ENCODE results near the gene YWHAQ.
"Not testable (repeated sequence)": the region's sequence is repeated elsewhere in the genome, so short reads cannot be mapped to it uniquely, and the experiment has no call there.

Gene YWHAQ

GRCh38 chr2:9630117-9630735, 571 bp downstream of the YWHAQ start:
- DNase-seq, result peak; percentile 83

- no peak for DNase-seq
These were observed 1.3 kb downstream of the YWHAQ start for GRCh38 chr2:9629222-9630116.

GRCh38 chr2:9627310-9627709, 3.5 kb downstream of the YWHAQ start:
- no peak for DNase-seq

GRCh38 chr2:9623151-9623550, 7.6 kb downstream of the YWHAQ start:
- no peak for DNase-seq

GRCh38 chr2:9621655-9622054, 9.1 kb downstream of the YWHAQ start:
- DNase-seq, result not testable (repeated sequence)

GRCh38 chr2:9618410-9618809, 12.4 kb downstream of the YWHAQ start:
- no peak for DNase-seq

- no peak for DNase-seq
These were observed 13.0 kb downstream of the YWHAQ start for GRCh38 chr2:9617749-9618148.

GRCh38 chr2:9617296-9617695, 13.5 kb downstream of the YWHAQ start:
- no peak for DNase-seq

- DNase-seq, result no peak
These were observed 16.2 kb downstream of the YWHAQ start for GRCh38 chr2:9614562-9614961.

- DNase-seq, result no peak
These were observed 17.5 kb downstream of the YWHAQ start for GRCh38 chr2:9613291-9613690.

- DNase-seq, result not testable (repeated sequence)
These were observed 19.3 kb downstream of the YWHAQ start for GRCh38 chr2:9611549-9611912.

GRCh38 chr2:9610781-9611548, 19.8 kb downstream of the YWHAQ start:
- no peak for DNase-seq

- not testable (repeated sequence) for DNase-seq
These were observed 22.3 kb downstream of the YWHAQ start for GRCh38 chr2:9608491-9608890.

GRCh38 chr2:9602412-9602811, 28.4 kb downstream of the YWHAQ start:
- DNase-seq, result no peak

GRCh38 chr2:9601397-9601796, 29.4 kb downstream of the YWHAQ start:
- no peak for DNase-seq

- DNase-seq, result no peak
These were observed 31.4 kb downstream of the YWHAQ start for GRCh38 chr2:9599430-9599829.

- DNase-seq, result no peak
These were observed 34.0 kb downstream of the YWHAQ start for GRCh38 chr2:9596621-9597311.

GRCh38 chr2:9595746-9596145, 35.1 kb downstream of the YWHAQ start:
- DNase-seq, result no peak

- DNase-seq, result not testable (repeated sequence)
These were observed 35.5 kb downstream of the YWHAQ start for GRCh38 chr2:9595256-9595655.

GRCh38 chr2:9594366-9595054, 36.3 kb downstream of the YWHAQ start:
- DNase-seq, result no peak

GRCh38 chr2:9593925-9594324, 36.9 kb downstream of the YWHAQ start:
- no peak for DNase-seq

GRCh38 chr2:9592699-9593098, 38.1 kb downstream of the YWHAQ start:
- no peak for DNase-seq
